SK-N-MC (cell line): Measurements from ENCODE around the gene ESCO1.

Source experiments
- EZH2 ChIP-seq: fragments of 200-600 bp; sonication (generic); IDR thresholded peaks from one replicate; pipeline ENCODE4 v1.6.1; 2017; ENCODE audit warnings: antibody characterized with exemption
- FOXP2 ChIP-seq: optimal IDR thresholded peaks from 2 replicates; pipeline ENCODE3; 2011; ENCODE audit warnings: mild to moderate bottlenecking, moderate library complexity; ENCODE audit not compliant: insufficient read depth; ENCODE audit errors: extremely low read length, control extremely low read depth
- POLR2AphosphoS5 ChIP-seq: IDR thresholded peaks from 2 replicates; pipeline ENCODE4 v1.6.1; 2012; ENCODE audit warnings: mild to moderate bottlenecking, low read depth, low read length, borderline replicate concordance

GRCh38 chr18:21490748-21491147 lies 109.8 kb downstream of the ESCO1 start:
- TF ChIP-seq POLR2AphosphoS5 (no peak), EZH2 (no peak), FOXP2 (no peak)
